Heart right ventricle (tissue), 16 donors: ENCODE measurements around the gene KIF18A. TPM values are rescaled to one million over a fixed set of nuclear protein-coding genes. Genes with fewer than 3 reads are reported as not detected.
"Not testable (repeated sequence)": the region's sequence is repeated elsewhere in the genome, so short reads cannot be mapped to it uniquely, and the experiment has no call there.

Source experiments
- ATAC-seq, 8 donors: fragments of 200-7000 bp; cut with Tn5 transposase; one replicate each; pipeline ENCODE4 v1.9.1; 2020; ENCODE audit warnings: mild to moderate bottlenecking in 8 of 8, moderate library complexity in 8 of 8, moderate number of reproducible peaks in 1 of 8
- DNase-seq, 2 donors: peaks; one replicate each; pipeline ENCODE4 v3.0.0-alpha.2; 2020
- H3K27ac ChIP-seq, 10 donors: fragments of 200-600 bp; sonication (generic) in 2 of 10; one replicate each; pipeline versions ENCODE4 v1.5.0 to v1.8.0; 2020 to 2022; ENCODE audit warnings: mild to moderate bottlenecking in 3 of 10
- H3K27me3 ChIP-seq, 7 donors: fragments of 200-600 bp; one replicate each; pipeline ENCODE4 v1.8.0; 2021 to 2022; ENCODE audit warnings: mild to moderate bottlenecking in 2 of 7
- H3K36me3 ChIP-seq, 9 donors: fragments of 200-600 bp; sonication (generic) in 1 of 9; one replicate each; pipeline versions ENCODE4 v1.5.0 to v1.8.0; 2020 to 2022; ENCODE audit warnings: mild to moderate bottlenecking in 2 of 9
- H3K4me1 ChIP-seq, 9 donors: fragments of 200-600 bp; sonication (generic) in 1 of 9; one replicate each; pipeline versions ENCODE4 v1.5.0 to v1.8.0; 2020 to 2022; ENCODE audit warnings: mild to moderate bottlenecking in 4 of 9
- H3K4me3 ChIP-seq, 10 donors: fragments of 200-600 bp; sonication (generic) in 2 of 10; one replicate each; pipeline versions ENCODE4 v1.5.0 to v1.8.0; 2020 to 2022; ENCODE audit warnings: mild to moderate bottlenecking in 7 of 10, moderate library complexity in 2 of 10
- H3K9me3 ChIP-seq, 11 donors: fragments of 200-600 bp in 10 of 11; sonication (generic) in 2 of 11; one replicate each; pipeline versions ENCODE4 v1.5.0 to v1.8.0; 2013 to 2022; ENCODE audit warnings: mild to moderate bottlenecking in 2 of 11, control low read depth in 1 of 11, moderate library complexity in 1 of 11
- WGBS, 2 donors: extraction: QIAGEN DNeasy Blood & Tissue Kit; methylation state at CpG; one replicate each; pipeline ENCODE4 v1.1.7; 2013; ENCODE audit warnings: inconsistent platforms in 1 of 2; 5-methylcytosine and 5-hydroxymethylcytosine counted together
- intact Hi-C, 10 donors: fragments of 100-400 bp; cut with DNase I; formaldehyde crosslinking; loops; one replicate each; pipeline versions ENCODE4 v1.11.1 to v1.14.2; 2022
- polyA plus RNA-seq, 2 donors: library from polyadenylated mRNA; stranded (reverse); fragments of 200-250 nt; gene quantifications; one replicate each; pipeline ENCODE4 v1.2.3, GENCODE V29; 2013
- total RNA-seq, 10 donors: library from RNA; stranded (reverse); fragmentation: NEBNext Ultra II Directional in 3 of 10; extraction: Animal tissue kit (Norgen Biotek cat#: 25700) in 3 of 10; gene quantifications; one replicate each; pipeline versions ENCODE4 v1.2.1 to v1.2.4, GENCODE V29; 2021 to 2023
- TF ChIP-seq, protein P1 (sequence below), 9 donors: fragments of 200-600 bp; sonication (generic) in 2 of 9; IDR thresholded peaks; one replicate each; pipeline versions ENCODE4 v1.5.0 to v1.8.0; 2021 to 2022; ENCODE audit warnings: antibody characterized with exemption in 9 of 9, mild to moderate bottlenecking in 5 of 9, moderate library complexity in 1 of 9
- donor health status: Arrhythmogenic right ventricular cardiomyopathy.
- donor health status: ischemic (EF 13 %, LVEDD 7.1; RV severe dilation, severe dysfunction).
- donor health status: healthy with polysubstance abuse.
- donor health status: DM: no; HTN: yes; CAD: no.
- donor health status: DM: no; HTN: no; CAD: no.
- donor health status: ischemic (EF 25% LVEDD 6.9; RV normal size, moderate dysfunction).
- donor health status: ischemic (EF 25% LVEDD 5.7; RV mildly dilated, moderate dysfunction).
- donor health status: healthy.
- donor health status: DM: yes; HTN: yes; CAD: no.
- donor health status: Ischemic cardiomyopathy.
- donor health status: ischemic (EF 35%, LVEDD 5.7; RV mildly dilated, moderate dysfunction).
- donor health status: nonischemic (EF 11% LVEDD 7.7; RV severe dilation, severe dysfunction).
- donor health status: DM: yes; HTN: yes; CAD: no.
- donor health status: PGD.
- donor health status: ischemic (EF 29% LVEDD 5.4; RV normal size, mild dysfunction).
- donor health status: nonischemic (EF 23%, LVEDD 6.1; RV moderate dilation, normal function).

KIF18A gene
- total and polyA plus RNA-seq, 12 donors: 0.06 to 1.3 (median 0.17) TPM; not detected in 2

DNA sequence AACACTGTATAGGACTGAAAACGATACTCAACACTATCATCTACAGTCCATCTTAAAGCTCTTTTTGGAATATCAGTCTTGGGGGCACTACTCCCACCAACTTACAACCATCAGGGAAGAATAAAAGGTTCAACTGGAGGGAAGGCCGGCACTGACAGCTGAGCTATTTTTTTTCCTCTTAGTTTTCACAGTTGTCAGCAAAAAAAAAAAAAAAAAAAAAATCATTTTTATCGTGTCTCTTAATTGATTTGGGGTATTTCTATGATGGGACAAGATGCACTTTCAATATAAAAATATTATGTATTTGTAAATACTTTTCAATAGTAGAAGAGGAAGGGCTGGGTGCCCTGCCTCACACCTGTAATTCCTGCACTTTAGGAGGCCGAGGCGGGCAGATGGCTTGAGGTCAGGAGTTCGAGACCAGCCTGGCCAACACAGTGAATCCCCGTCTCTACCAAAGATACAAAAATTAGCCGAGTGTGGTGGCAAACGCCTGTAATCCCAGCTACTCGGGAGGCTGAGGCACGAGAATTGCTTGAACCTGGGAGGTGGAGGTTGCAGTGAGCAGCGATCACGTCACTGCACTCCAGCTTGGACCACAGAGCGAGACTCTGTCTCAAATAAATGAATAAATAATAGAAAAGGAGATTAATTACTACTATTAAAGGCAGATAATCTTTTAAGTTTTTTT is 1.5 kb downstream of the KIF18A start:
- TF ChIP-seq, protein P1, sequence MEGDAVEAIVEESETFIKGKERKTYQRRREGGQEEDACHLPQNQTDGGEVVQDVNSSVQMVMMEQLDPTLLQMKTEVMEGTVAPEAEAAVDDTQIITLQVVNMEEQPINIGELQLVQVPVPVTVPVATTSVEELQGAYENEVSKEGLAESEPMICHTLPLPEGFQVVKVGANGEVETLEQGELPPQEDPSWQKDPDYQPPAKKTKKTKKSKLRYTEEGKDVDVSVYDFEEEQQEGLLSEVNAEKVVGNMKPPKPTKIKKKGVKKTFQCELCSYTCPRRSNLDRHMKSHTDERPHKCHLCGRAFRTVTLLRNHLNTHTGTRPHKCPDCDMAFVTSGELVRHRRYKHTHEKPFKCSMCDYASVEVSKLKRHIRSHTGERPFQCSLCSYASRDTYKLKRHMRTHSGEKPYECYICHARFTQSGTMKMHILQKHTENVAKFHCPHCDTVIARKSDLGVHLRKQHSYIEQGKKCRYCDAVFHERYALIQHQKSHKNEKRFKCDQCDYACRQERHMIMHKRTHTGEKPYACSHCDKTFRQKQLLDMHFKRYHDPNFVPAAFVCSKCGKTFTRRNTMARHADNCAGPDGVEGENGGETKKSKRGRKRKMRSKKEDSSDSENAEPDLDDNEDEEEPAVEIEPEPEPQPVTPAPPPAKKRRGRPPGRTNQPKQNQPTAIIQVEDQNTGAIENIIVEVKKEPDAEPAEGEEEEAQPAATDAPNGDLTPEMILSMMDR (IDR thresholded peaks at IDR 0.05): no peak
- Histone ChIP-seq H3K4me3 (peak overlapping the region in 1 of 10 donors; percentile 74), H3K9me3 (no peaks in the 10 kb centered on the region), H3K27me3 (no peaks in the 10 kb centered on the region), H3K4me1 (peaks cover 0 to 39% (median 32%) of the 10 kb centered on the region in 9 donors), H3K27ac (no peak overlapping the region), H3K36me3 (no peaks in the 10 kb centered on the region)
- DNase-seq: no peak
- intact Hi-C loops: loop anchor here in 4 of 10 donors (5.0 to 10.0 kb wide), 4 partner anchors 232 to 592 kb away; partner anchors contain the start of gene BDNF (in 2 of the 4)
- WGBS, 2 donors: 88 to 89% methylated on average over 14 of the region's 14 CpGs
- no peak for ATAC-seq

DNA sequence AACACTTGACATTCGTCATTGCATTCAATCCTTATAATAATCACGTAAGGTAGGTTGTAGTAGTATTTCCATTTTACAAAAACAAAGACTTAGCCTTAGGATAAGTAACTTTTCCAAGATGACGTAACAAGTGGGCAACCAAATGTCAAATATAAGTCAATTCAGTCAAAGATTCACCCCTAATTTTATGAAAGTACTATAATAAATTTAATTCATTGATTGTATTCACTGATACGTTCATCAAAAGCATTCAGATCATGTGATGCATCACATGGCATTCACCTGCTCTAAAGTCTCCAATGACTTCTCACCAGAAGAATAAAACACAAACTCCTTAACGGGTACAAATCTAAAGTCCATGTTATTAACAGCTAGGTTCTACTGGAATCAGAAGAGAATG is 2.1 kb downstream of the KIF18A start:
- Histone ChIP-seq H3K9me3 (no peaks in the 10 kb centered on the region), H3K27ac (no peak overlapping the region), H3K4me3 (no peak overlapping the region), H3K36me3 (no peaks in the 10 kb centered on the region), H3K4me1 (peaks cover 0 to 33% (median 26%) of the 10 kb centered on the region in 9 donors), H3K27me3 (no peaks in the 10 kb centered on the region)
- intact Hi-C loops: loop anchor here in 4 of 10 donors (5.0 to 10.0 kb wide), 4 partner anchors 231 to 591 kb away; partner anchors contain the start of gene BDNF (in 2 of the 4)
- DNase-seq (no peak), ATAC-seq (no peak)
- TF ChIP-seq, protein P1 (IDR thresholded peaks at IDR 0.05): no peak
- 85 to 90% methylated on average over 5 of the region's 5 CpGs for WGBS, 2 donors

DNA sequence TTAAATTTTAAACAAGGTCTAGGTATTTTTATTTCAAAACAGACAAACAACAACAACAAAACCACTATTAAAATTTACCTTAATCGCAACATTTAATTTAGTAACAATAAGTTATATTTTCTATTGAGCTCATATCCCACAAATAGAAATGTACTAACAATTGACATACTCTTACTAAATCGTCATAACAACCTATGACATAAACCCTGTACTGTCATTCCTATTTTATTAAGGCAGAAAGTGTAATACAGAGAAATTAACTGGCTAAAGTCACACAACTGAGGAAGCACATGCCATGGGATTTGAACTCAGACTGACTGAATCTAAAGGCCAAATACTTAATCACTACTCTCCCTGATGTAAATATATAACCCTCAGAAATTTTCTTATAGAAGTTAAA is 3.0 kb downstream of the KIF18A start:
- ATAC-seq (no peak), DNase-seq (no peak)
- Histone ChIP-seq H3K36me3 (no peaks in the 10 kb centered on the region), H3K4me1 (peaks cover 0 to 30% (median 23%) of the 10 kb centered on the region in 9 donors), H3K4me3 (no peak overlapping the region), H3K9me3 (no peaks in the 10 kb centered on the region), H3K27ac (no peak overlapping the region), H3K27me3 (no peaks in the 10 kb centered on the region)
- intact Hi-C loops: loop anchor here in 4 of 10 donors (5.0 to 10.0 kb wide), 4 partner anchors 230 to 590 kb away; partner anchors contain the start of gene BDNF (in 2 of the 4)
- 83 to 89% methylated on average over 2 of the region's 2 CpGs for WGBS, 2 donors
- TF ChIP-seq, protein P1 (IDR thresholded peaks at IDR 0.05): no peak

DNA sequence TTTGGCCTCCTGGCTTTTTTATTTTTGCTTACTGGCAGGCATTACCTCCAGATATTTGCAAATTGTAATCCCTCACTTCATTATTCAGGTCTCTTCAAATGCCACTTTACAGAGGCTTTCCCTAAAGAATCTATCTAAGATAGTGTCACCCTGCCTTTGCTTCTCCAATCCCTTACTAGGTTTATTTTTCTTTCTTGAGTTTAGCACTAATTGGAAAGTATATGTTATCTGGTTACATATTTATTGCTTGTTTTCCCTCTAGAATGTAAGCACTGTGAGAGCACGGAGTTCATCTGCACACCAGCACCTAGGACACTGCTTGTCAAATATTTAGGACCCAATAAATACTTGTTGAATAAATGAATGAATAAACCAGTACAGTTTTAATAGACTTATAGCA is 3.5 kb downstream of the KIF18A start:
- Histone ChIP-seq H3K27ac (no peak overlapping the region), H3K4me1 (peaks cover 0 to 24% (median 17%) of the 10 kb centered on the region in 9 donors), H3K9me3 (no peaks in the 10 kb centered on the region), H3K36me3 (no peaks in the 10 kb centered on the region), H3K27me3 (no peaks in the 10 kb centered on the region), H3K4me3 (no peak overlapping the region)
- WGBS, 2 donors: 93% methylated on average over 1 of the region's 1 CpG
- ATAC-seq (no peak), DNase-seq (no peak)
- TF ChIP-seq, protein P1 (IDR thresholded peaks at IDR 0.05): no peak
- intact Hi-C loops: loop anchor here in 3 of 10 donors (10.0 kb wide), 3 partner anchors 230 to 590 kb away; partner anchors contain the start of gene BDNF (in 1 of the 3)

DNA sequence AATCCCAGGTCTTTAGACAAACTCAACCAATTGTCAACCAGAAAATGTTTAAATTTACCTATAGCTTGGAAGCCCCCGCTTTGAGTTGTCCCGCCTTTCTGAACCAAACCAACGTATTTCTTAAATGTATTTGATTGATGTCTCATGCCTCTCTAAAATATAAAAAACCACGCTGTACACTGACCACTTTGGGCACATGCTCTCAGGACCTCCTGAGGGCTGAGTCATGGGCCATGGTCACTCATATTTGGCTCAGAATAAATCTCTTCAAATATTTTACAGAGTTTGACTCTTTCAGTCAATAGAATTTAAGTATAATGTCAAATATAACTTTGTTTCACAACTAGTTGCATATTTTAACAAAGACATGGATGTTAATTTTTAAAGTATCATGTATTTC is 5.7 kb downstream of the KIF18A start:
- ATAC-seq, H3K27ac ChIP-seq, DNase-seq, H3K27me3 ChIP-seq, H3K9me3 ChIP-seq, H3K36me3 ChIP-seq, H3K4me1 ChIP-seq, H3K4me3 ChIP-seq: not testable (repeated sequence)
- 92 to 93% methylated on average over 4 of the region's 4 CpGs for WGBS, 2 donors
- intact Hi-C loops: loop anchor here in 3 of 10 donors (10.0 kb wide), 3 partner anchors 227 to 587 kb away; partner anchors contain the start of gene BDNF (in 1 of the 3)
